NCI-H2196 (cell line): ENCODE data around the gene FAM222B.
A peak's percentile ranks its signal among the peaks of the same experiment; 100 is the strongest.

Experiments used
- DNase-seq: peaks from one replicate; lab custom pipeline; 2025; ENCODE audit not compliant: unreplicated experiment; lab: John Stamatoyannopoulos, UW

Gene FAM222B

DNA sequence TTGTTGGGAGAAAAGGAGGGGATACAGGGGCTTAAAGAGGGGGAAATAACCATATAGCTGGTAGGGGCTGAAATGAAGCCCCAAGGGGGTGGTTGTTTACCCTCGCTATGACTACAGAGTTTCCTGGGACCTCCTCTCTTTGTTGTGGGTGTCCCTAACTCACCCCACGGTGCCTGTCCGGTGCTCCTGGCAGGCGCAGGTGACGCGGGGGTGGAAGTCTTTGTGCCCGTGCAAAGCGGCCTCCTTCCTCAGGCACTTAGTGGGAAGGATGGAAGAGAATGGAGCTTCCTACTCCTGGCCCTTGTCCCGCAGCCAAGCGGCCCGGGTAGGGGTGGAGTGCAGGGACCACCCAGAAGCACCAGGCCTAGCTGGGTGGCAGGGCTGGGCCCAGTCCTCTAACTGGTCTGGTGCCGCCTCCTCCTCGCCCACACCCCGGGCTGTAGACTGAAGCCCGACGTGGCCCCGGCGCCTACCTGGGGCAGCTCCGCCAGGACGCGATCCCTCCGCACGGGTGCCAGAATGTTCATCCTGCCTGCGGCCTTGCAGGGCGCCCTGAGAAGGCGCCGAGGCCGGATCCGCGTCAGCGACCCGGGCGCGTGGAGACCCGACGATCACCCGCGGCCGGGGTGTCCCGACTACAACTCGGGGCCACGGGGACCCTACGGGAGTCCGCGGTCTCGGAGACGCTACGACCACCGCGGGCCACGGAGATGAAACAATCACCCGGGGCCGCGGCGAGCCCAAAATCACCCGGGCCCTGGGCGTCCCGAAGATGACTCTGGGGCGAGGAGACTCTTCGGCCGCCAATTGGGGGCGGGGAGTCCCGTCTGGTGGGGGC, 125.6 kb downstream of the FAM222B start:
- DNase-seq = no peak

DNA sequence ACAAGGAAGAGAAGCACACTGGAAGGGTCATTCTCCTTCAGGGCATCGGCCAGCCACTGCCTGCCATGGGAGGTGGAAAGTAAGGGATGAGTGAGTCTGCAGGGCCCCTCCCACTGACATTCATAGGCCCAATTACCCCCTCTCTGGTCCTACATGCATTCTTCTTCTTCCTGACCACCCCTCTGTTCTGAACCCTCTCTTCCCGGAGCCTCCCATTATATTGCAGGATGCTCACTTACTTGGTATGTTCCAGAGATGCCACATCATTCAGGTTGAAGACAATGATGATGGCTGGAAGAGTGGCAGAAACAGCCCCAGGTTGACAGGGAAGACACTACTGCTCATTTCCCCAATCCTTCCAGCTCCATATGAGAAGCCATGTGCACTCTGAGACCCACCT, 127.4 kb downstream of the FAM222B start:
- no peak for DNase-seq

DNA sequence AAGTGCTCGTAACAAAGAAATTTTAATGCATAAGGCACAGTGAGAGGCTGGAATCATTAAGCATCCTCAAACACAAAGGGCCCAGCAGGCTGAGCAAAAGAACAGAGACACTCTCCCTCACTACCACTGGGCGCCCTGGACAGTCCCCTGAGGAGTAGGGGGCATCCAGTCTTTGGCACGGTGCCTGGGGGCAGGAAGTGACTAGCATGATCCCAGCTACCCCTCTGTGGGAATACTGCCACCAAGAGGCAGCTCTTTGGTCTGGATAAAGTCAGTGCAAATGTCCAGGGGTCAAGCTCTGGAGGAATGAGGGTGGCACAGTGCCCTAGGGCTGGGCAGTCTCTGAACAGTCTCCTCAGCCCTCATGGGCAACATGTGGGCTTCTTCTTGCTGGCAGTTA, 128.3 kb downstream of the FAM222B start:
- DNase-seq = no peak

DNA sequence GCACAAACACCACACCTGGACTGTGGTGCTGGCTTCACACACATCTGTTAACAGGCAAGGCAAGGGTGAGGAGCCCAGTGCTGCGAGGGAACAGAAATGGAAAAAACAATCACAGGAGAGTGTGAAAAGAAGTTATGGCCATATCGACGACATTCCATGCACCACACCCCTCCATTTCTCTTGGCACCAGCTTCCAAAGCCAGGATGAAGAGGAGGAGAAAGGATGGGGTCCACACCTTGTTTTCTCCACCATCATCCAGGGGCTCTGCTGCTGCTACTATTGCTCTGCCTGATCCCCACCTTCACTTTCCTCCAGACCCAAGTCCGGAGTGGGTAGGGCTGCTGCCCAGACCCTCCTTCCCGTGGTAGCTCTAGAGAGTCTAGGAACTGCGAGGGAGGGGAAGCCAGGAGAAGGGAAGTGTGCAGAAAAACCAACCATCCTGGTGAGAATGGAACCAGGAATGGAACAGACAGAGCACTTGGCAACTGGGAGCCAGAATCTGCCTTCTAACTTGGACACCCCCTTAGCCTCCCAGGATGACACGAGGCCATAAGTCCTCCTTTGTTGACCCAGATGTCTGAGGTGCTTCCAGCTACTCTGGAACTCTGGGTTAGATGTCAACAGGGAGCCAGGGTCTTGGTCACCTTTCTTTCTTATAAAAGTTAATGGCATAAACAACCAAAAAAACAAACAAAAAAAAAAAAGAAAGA, 129.7 kb downstream of the FAM222B start:
- DNase-seq = no peak

DNA sequence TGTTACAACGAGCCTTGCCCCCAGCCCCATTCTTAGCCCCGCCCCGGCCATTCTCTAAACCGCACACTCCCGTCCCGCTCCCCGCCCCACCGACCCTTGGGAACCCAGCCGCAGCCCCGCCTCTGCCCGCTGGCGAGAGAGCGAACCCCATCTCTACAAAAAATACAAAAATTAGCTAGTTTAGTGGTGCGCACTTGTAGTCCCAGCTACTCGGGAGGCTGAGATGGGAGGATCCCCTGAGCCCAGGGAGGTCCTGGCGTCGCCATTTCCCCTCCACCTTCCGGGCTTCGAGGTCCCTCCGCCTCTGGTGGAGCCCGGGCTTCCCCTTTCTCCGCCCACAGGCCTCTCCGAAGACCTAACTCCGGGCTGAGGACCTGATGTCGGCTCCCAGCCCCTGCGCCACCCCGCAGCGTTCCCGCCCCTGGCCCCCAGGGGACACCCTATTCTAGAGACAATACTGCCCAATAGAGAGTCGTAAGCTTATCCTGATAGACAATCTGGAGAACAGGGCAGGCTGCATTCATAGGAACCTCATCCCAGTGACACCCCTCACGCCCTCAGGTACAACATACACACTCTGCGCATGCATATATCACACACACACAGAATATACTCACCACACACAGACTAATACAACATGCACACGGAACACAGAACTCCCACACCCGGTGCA, 130.4 kb downstream of the FAM222B start:
- DNase-seq = no peak

DNA sequence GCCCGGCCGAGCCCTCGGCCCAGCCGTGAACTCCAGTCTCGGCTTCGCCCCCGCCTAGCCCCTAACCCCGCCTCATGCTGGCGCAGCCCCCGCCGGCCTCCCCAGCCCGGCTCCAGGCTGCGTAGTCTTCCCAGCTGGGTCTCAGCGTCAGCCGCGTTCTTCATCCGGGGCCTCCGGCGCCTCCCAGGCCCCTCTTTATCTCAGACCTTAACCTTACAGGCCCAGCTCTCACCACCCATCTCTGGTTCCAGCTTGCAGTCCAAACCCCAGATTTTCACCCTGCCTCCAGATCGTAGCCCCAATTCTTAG, 130.9 kb downstream of the FAM222B start, which contains the start of gene PROCA1:
TSS of gene PROCA1 (minus strand) at position 166 of the 309 bp plus-strand sequence. CDS start 228 bp downstream, outside the sequence.
- DNase-seq = no peak

DNA sequence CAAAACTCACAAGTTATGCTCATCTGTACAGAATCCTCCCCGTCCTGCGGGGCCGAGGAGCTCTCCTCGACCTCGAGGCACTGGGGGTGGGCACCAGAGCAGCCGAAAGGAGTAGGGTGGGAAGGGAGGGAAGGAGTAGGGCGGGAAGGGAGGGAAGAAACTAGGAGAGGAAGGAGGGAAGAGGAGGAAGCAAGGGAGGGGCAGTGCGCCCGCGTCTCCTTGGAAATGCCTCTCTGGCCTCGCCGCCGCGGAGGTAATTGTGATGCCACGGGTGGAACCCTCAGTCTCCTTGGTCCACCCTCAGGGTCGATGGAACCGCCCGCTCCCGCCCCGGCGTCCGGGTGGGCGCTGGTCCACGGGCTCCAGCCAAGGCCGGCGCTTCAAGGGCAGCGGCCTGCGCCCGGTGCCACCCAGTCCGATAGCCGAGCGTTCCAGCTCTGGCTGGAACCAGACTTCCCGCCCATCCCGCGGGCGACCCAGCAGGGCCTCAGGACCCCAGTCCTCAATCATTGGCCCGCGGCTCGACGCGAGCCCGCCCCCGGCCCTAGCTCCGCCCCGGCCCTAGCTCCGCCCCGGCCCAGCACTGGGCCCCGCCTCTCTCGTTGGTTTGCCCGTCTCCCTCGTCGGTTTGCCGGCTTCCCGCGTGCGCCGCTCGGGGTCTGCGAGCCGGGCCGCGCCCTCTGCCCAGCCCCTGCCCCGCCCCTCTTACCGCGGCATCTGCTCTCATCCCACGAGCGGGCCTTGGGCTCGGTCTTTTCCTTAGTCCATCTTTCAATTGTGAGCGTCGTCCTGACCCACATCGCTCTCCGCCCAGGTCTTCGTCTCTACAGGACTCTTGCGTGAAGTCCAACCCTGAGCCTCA, 131.5 kb downstream of the FAM222B start:
- DNase-seq = peak; percentile 74

- DNase-seq = no peak
Observed at GRCh38 chr17:28707339-28707720, 135.3 kb downstream of the FAM222B start.

GRCh38 chr17:28706471-28707338, 135.9 kb downstream of the FAM222B start:
- no peak for DNase-seq
